ENCODE measurements around the gene RASGRP4. TPM values are rescaled to one million over a fixed set of nuclear protein-coding genes. Genes with fewer than 3 reads are reported as not detected.
A peak's percentile ranks its signal among the peaks of the same experiment; 100 is the strongest.

Gene RASGRP4
- total RNA-seq, 4 donors from 2014 or later: 1.5 to 19.8 (median 1.7) TPM; not detected in 1

DNA sequence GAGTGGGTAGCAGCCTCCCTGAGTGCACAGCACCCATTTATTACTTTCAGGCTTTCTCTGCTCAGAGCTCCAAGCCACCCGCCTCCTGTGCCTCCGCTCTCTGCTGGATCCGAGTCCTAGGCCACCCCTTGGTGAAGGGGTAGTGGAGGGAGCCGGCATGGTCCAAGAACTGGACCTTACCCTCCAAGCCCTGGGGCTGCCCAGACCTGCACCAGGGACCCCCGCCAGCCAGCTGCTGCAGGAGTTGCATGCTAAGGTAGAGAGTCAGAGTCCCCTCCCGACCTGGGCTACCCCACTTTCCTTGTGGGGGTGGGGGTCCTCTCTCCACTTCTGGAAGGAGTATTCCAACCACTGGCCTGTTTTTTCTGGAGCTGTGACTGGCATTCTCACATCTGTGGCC is 21.2 kb downstream of the RASGRP4 start:
- no peak overlapping the region for H3K4me3 ChIP-seq
- peak overlapping the region in 2 of 4 donors; percentile 84 to 95 for H3K27ac ChIP-seq
- H3K36me3 ChIP-seq: peaks cover 0 to 11% (median 4%) of the 10 kb centered on the region in 4 donors
- in situ Hi-C loops (cut with MboI; ENCODE audit: low pct_ligation_motif_present in 1 of 4, low pct_unique_long_range_greater_than_20kb in 1 of 4, low sequenced_read_pairs in 3 of 4): loop anchor here in 3 of 4 donors (10.0 to 25.0 kb wide), 4 partner anchors 207 to 557 kb away; partner anchors contain the start of genes MRPS12 (in 2 of the 3), SARS2 (in 2 of the 3), EIF3K (in 1 of the 3) and MAP4K1 (in 1 of the 3)
- TF ChIP-seq EP300 (IDR thresholded peaks at IDR 0.05; ENCODE audit: low read depth): no peak
- TF ChIP-seq, protein P1, sequence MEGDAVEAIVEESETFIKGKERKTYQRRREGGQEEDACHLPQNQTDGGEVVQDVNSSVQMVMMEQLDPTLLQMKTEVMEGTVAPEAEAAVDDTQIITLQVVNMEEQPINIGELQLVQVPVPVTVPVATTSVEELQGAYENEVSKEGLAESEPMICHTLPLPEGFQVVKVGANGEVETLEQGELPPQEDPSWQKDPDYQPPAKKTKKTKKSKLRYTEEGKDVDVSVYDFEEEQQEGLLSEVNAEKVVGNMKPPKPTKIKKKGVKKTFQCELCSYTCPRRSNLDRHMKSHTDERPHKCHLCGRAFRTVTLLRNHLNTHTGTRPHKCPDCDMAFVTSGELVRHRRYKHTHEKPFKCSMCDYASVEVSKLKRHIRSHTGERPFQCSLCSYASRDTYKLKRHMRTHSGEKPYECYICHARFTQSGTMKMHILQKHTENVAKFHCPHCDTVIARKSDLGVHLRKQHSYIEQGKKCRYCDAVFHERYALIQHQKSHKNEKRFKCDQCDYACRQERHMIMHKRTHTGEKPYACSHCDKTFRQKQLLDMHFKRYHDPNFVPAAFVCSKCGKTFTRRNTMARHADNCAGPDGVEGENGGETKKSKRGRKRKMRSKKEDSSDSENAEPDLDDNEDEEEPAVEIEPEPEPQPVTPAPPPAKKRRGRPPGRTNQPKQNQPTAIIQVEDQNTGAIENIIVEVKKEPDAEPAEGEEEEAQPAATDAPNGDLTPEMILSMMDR (IDR thresholded peaks at IDR 0.05): no peak
- no peak for TF ChIP-seq POLR2AphosphoS5 (IDR thresholded peaks at IDR 0.05)
- intact Hi-C loops (cut with DNase I; ENCODE audit: low total_unique reads): loop anchor here (10.0 kb wide), 1 partner anchor 230 kb away; no protein-coding TSS in a partner anchor
- WGBS, 2 donors (ENCODE audit: low coverage in 1 of 2): 98% methylated on average over 6 of the region's 6 CpGs; no CpG with 5 or more reads in 1 of the 2 donors
- no peak for DNase-seq
- H3K4me1 ChIP-seq: peaks cover 0 to 20% (median 7%) of the 10 kb centered on the region in 4 donors
- H3K9me3 ChIP-seq: no peaks in the 10 kb centered on the region
- H3K27me3 ChIP-seq: peaks cover 18% of the 10 kb centered on the region

DNA sequence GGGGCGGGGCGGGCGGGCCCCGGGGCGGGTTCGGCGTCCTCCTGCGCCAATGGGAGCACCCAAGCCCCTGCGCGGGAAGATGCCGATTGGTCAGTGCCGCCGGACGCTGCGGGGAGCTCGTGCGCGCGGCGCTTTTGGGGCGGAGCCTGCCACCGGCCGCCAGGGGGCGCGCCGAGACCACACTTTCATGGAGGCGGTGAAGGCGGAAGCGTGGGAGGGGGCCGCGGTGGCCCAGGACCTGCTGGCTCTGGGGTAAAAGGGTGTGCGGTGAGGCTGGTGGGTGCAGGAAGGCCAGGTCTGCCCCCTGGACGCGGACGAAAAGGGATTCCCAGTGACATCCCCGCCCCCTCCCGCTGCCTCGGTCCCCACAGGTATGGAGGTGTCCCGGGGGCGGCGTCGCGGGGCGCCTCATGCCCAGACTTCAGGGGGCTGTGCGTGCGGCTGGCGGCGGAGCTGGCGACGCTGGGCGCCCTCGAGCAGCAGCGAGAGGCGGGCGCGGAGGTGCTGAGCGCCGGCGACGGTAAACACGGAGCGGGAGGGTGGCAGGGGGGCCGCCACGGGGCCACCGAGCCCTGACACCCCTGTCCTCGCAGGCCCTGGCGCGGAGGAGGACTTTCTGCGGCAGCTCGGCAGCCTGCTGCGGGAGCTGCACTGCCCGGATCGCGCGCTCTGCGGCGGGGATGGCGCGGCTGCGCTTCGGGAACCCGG is 22.9 kb downstream of the RASGRP4 start, which contains the start of gene FAM98C:
FAM98C (plus strand) TSS at position 127 of the 708 bp plus-strand sequence; CDS start at position 188, 61 bp downstream.
- TF ChIP-seq, protein P1 (IDR thresholded peaks at IDR 0.05): peak; percentile 91 to 100 (median 96)
- peak; percentile 53 to 70 (median 66) for TF ChIP-seq POLR2AphosphoS5 (IDR thresholded peaks at IDR 0.05)
- peak; percentile 63 for TF ChIP-seq POLR2A (IDR thresholded peaks at IDR 0.05)
- TF ChIP-seq EP300 (IDR thresholded peaks at IDR 0.05; ENCODE audit: low read depth): no peak
- peaks cover 36% of the 10 kb centered on the region for H3K27me3 ChIP-seq
- in situ Hi-C loops (cut with MboI; ENCODE audit: low pct_ligation_motif_present in 1 of 4, low pct_unique_long_range_greater_than_20kb in 1 of 4, low sequenced_read_pairs in 3 of 4): loop anchor here in 3 of 4 donors (10.0 to 25.0 kb wide), 4 partner anchors 209 to 559 kb away; partner anchors contain the start of genes MRPS12 (in 2 of the 3), SARS2 (in 2 of the 3), EIF3K (in 1 of the 3) and MAP4K1 (in 1 of the 3)
- no peaks in the 10 kb centered on the region for H3K9me3 ChIP-seq
- H3K4me3 ChIP-seq: peak within 1 kb of the TSS; percentile 49 to 95 (median 90)
- intact Hi-C loops (cut with DNase I; ENCODE audit: low total_unique reads): loop anchor here (10.0 kb wide), 1 partner anchor 232 kb away; no protein-coding TSS in a partner anchor
- H3K27ac ChIP-seq: peak within 1 kb of the TSS; percentile 84 to 95 (median 90)
- H3K36me3 ChIP-seq: peaks cover 0 to 11% (median 4%) of the 10 kb centered on the region in 4 donors
- 3% methylated on average over 52 of the region's 82 CpGs; no CpG with 5 or more reads in 1 of the 2 donors for WGBS, 2 donors (ENCODE audit: low coverage in 1 of 2)
- H3K4me1 ChIP-seq: peaks cover 0 to 20% (median 7%) of the 10 kb centered on the region in 4 donors
- DNase-seq: peak; percentile 98

DNA sequence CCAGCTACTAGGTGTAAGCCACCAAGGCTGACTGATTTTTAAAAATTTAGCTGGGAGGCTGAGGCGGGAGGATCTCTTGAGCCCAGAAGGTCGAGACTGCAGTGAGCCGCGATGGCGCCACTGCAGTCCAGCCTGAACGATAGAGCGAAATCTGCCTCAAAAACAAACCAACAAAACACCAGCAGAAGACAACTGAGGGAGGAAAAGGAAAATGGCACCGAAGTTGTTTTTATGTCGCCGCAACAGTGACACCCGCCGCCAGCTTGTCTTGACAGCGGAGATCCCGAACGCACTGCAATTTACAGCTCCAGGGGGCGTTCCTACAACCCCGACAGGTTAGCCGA is 23.4 kb downstream of the RASGRP4 start:
- intact Hi-C loops (cut with DNase I; ENCODE audit: low total_unique reads): loop anchor here (10.0 kb wide), 1 partner anchor 232 kb away; no protein-coding TSS in a partner anchor
- DNase-seq: no peak
- Histone ChIP-seq H3K36me3 (peaks cover 0 to 11% (median 4%) of the 10 kb centered on the region in 4 donors), H3K9me3 (no peaks in the 10 kb centered on the region), H3K4me3 (peak overlapping the region in 3 of 4 donors; percentile 22 to 95 (median 86)), H3K27me3 (peaks cover 41% of the 10 kb centered on the region), H3K4me1 (peaks cover 0 to 20% (median 7%) of the 10 kb centered on the region in 4 donors), H3K27ac (peak overlapping the region; percentile 18 to 90 (median 63))
- TF ChIP-seq, protein P1 (IDR thresholded peaks at IDR 0.05): no peak
- TF ChIP-seq EP300 (IDR thresholded peaks at IDR 0.05; ENCODE audit: low read depth): no peak
- no peak for TF ChIP-seq POLR2AphosphoS5 (IDR thresholded peaks at IDR 0.05)
- TF ChIP-seq POLR2A (IDR thresholded peaks at IDR 0.05): no peak
- in situ Hi-C loops (cut with MboI; ENCODE audit: low pct_ligation_motif_present in 1 of 4, low pct_unique_long_range_greater_than_20kb in 1 of 4, low sequenced_read_pairs in 3 of 4): loop anchor here in 3 of 4 donors (10.0 to 25.0 kb wide), 4 partner anchors 210 to 560 kb away; partner anchors contain the start of genes MRPS12 (in 2 of the 3), SARS2 (in 2 of the 3), EIF3K (in 1 of the 3) and MAP4K1 (in 1 of the 3)
- 4% methylated on average over 18 of the region's 18 CpGs; no CpG with 5 or more reads in 1 of the 2 donors for WGBS, 2 donors (ENCODE audit: low coverage in 1 of 2)

Measured in transverse colon (tissue), 4 donors.